Measurements from ENCODE around the gene PTMS. TPM values are rescaled to one million over a fixed set of nuclear protein-coding genes. Genes with fewer than 3 reads are reported as not detected.

The PTMS gene
- total and polyA plus RNA-seq, 9 of the 15 experiments (the other 6 are each of a cell fraction or from before 2014, with no cell fraction given): 5.1 to 287 (median 78.5) TPM

- TF ChIP-seq, protein P1, sequence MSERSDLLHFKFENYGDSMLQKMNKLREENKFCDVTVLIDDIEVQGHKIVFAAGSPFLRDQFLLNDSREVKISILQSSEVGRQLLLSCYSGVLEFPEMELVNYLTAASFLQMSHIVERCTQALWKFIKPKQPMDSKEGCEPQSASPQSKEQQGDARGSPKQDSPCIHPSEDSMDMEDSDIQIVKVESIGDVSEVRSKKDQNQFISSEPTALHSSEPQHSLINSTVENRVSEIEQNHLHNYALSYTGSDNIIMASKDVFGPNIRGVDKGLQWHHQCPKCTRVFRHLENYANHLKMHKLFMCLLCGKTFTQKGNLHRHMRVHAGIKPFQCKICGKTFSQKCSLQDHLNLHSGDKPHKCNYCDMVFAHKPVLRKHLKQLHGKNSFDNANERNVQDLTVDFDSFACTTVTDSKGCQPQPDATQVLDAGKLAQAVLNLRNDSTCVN (CRISPR knock-in tag; IDR thresholded peaks at IDR 0.05): no peak
- no peak for TF ChIP-seq HDAC8 (tag; IDR thresholded peaks at IDR 0.05)
- no peak for TF ChIP-seq ILF3 (IDR thresholded peaks at IDR 0.05; ENCODE audit: borderline replicate concordance)
- no peak for TF ChIP-seq ZBTB8A (IDR thresholded peaks at IDR 0.05; ENCODE audit: partially characterized antibody)
- no peak for TF ChIP-seq DDX20 (tag; IDR thresholded peaks at IDR 0.05; ENCODE audit: low read depth)
- no peak for TF ChIP-seq MECOM (CRISPR knock-in tag; IDR thresholded peaks at IDR 0.05)
- TF ChIP-seq TAF9B (IDR thresholded peaks at IDR 0.05; ENCODE audit: partially characterized antibody): no peak
- no peak for TF ChIP-seq SMAD1 (IDR thresholded peaks at IDR 0.05; ENCODE audit: low read depth, low read length, partially characterized antibody)
- TF ChIP-seq, protein P2, sequence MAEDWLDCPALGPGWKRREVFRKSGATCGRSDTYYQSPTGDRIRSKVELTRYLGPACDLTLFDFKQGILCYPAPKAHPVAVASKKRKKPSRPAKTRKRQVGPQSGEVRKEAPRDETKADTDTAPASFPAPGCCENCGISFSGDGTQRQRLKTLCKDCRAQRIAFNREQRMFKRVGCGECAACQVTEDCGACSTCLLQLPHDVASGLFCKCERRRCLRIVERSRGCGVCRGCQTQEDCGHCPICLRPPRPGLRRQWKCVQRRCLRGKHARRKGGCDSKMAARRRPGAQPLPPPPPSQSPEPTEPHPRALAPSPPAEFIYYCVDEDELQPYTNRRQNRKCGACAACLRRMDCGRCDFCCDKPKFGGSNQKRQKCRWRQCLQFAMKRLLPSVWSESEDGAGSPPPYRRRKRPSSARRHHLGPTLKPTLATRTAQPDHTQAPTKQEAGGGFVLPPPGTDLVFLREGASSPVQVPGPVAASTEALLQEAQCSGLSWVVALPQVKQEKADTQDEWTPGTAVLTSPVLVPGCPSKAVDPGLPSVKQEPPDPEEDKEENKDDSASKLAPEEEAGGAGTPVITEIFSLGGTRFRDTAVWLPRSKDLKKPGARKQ (CRISPR knock-in tag; IDR thresholded peaks at IDR 0.05): no peak
- TF ChIP-seq SMAD3 (CRISPR knock-in tag; conservative IDR thresholded peaks at IDR 0.05): no peak
- no peak for TF ChIP-seq SRSF7 (optimal IDR thresholded peaks at IDR 0.05; ENCODE audit: low read depth, low read length)
- TF ChIP-seq COPS2 (conservative IDR thresholded peaks at IDR 0.05): no peak
- TF ChIP-seq SRSF1 (IDR thresholded peaks at IDR 0.05; ENCODE audit: low read depth, low read length): no peak
- TF ChIP-seq, protein P3, sequence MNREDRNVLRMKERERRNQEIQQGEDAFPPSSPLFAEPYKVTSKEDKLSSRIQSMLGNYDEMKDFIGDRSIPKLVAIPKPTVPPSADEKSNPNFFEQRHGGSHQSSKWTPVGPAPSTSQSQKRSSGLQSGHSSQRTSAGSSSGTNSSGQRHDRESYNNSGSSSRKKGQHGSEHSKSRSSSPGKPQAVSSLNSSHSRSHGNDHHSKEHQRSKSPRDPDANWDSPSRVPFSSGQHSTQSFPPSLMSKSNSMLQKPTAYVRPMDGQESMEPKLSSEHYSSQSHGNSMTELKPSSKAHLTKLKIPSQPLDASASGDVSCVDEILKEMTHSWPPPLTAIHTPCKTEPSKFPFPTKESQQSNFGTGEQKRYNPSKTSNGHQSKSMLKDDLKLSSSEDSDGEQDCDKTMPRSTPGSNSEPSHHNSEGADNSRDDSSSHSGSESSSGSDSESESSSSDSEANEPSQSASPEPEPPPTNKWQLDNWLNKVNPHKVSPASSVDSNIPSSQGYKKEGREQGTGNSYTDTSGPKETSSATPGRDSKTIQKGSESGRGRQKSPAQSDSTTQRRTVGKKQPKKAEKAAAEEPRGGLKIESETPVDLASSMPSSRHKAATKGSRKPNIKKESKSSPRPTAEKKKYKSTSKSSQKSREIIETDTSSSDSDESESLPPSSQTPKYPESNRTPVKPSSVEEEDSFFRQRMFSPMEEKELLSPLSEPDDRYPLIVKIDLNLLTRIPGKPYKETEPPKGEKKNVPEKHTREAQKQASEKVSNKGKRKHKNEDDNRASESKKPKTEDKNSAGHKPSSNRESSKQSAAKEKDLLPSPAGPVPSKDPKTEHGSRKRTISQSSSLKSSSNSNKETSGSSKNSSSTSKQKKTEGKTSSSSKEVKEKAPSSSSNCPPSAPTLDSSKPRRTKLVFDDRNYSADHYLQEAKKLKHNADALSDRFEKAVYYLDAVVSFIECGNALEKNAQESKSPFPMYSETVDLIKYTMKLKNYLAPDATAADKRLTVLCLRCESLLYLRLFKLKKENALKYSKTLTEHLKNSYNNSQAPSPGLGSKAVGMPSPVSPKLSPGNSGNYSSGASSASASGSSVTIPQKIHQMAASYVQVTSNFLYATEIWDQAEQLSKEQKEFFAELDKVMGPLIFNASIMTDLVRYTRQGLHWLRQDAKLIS (CRISPR knock-in tag; IDR thresholded peaks at IDR 0.05): no peak
- TF ChIP-seq, protein P4, sequence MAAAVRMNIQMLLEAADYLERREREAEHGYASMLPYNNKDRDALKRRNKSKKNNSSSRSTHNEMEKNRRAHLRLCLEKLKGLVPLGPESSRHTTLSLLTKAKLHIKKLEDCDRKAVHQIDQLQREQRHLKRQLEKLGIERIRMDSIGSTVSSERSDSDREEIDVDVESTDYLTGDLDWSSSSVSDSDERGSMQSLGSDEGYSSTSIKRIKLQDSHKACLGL (CRISPR knock-in tag; IDR thresholded peaks at IDR 0.05; ENCODE audit: borderline replicate concordance, poor library complexity, severe bottlenecking): no peak
- TF ChIP-seq BRD9 (IDR thresholded peaks at IDR 0.05; ENCODE audit: low read depth, partially characterized antibody): peak; percentile 35
- TF ChIP-seq MNT (conservative IDR thresholded peaks at IDR 0.05): peak; percentile 92 to 96
- no peak for TF ChIP-seq FUS (optimal IDR thresholded peaks at IDR 0.05; ENCODE audit: low read depth, low read length)
Measured at GRCh38 chr12:6778574-6779550, 12.7 kb downstream of the PTMS start (continued).

Measured in K562 (cell line).